VCaP (cell line): Measurements from ENCODE around the gene GLS.

Experiments
- H3K27ac ChIP-seq: fragments of 450-650 bp; 2 replicates; pipeline ENCODE4 v1.5.1; 2017
- TF ChIP-seq, protein P1 (sequence below): fragments of 450-650 bp; conservative IDR thresholded peaks from 2 replicates; pipeline ENCODE4 v1.5.1; 2017; ENCODE audit warnings: mild to moderate bottlenecking, moderate library complexity

GLS gene

DNA sequence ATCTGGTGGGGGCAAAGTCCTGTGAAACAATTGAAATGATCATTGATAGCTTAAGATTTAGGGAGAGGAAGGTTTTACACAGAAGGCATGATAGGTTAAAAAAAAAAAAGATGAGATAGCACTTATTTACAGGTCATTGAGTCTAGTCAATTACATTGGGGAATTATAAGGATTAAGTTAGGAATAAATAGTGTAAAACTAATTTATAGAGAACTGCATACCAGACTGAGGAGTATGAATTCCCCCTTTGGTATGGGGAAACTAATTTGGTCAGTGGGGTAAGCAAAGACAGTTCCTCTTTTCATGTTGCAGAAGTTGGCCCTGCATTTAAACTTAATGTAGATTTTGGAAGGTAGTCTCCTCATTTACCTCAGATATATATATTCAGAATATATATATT lies 10.8 kb downstream of the GLS start:
- TF ChIP-seq, protein P1, sequence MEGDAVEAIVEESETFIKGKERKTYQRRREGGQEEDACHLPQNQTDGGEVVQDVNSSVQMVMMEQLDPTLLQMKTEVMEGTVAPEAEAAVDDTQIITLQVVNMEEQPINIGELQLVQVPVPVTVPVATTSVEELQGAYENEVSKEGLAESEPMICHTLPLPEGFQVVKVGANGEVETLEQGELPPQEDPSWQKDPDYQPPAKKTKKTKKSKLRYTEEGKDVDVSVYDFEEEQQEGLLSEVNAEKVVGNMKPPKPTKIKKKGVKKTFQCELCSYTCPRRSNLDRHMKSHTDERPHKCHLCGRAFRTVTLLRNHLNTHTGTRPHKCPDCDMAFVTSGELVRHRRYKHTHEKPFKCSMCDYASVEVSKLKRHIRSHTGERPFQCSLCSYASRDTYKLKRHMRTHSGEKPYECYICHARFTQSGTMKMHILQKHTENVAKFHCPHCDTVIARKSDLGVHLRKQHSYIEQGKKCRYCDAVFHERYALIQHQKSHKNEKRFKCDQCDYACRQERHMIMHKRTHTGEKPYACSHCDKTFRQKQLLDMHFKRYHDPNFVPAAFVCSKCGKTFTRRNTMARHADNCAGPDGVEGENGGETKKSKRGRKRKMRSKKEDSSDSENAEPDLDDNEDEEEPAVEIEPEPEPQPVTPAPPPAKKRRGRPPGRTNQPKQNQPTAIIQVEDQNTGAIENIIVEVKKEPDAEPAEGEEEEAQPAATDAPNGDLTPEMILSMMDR = no peak
- no peak overlapping the region for H3K27ac ChIP-seq

- TF ChIP-seq, protein P1 = no peak
- no peak overlapping the region for H3K27ac ChIP-seq
These were observed 11.3 kb downstream of the GLS start for GRCh38 chr2:190891889-190892288.

DNA sequence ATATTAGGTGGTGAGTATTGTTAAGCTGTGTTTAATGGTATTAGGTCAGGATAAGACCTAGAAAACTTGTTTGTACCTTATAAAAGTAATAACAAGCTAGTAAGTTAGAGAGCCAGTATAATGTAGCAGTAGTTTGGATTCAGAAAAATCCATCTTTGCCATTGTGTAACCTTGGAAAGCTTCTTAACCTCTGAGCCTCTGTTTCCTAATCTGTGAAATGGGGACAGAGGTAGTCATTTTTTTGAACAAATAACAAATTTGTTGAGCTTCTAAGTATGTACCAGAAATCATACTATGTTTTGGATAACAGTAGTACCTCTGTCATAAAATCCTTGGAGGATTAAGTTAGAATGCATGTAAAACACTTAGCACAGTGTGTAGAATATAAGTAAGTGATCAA lies 12.5 kb downstream of the GLS start:
- TF ChIP-seq, protein P1 = no peak

DNA sequence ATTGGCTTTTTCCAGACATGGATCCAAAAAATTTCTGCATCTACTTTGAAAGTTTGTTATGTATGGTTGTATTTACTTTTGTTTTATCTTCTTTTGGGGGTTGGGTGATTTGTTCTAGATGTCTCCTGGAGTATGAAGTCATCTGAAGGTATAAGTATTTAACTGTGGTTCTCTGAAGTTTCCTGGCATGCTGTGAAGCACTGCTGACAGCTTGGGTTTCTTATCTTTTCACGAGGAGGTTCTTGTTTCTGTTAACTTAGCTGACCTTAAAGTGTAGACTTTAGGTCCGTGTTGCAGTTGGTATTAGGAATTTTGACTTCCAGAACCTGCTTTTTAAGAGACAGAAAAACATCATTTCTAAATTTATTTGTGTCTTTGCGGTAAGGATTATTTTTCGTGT lies 15.9 kb downstream of the GLS start:
- H3K27ac ChIP-seq = no peak overlapping the region
- TF ChIP-seq, protein P1 = no peak

More for the DNA sequence above, 12.5 kb downstream of the GLS start:
- H3K27ac ChIP-seq = no peak overlapping the region

DNA sequence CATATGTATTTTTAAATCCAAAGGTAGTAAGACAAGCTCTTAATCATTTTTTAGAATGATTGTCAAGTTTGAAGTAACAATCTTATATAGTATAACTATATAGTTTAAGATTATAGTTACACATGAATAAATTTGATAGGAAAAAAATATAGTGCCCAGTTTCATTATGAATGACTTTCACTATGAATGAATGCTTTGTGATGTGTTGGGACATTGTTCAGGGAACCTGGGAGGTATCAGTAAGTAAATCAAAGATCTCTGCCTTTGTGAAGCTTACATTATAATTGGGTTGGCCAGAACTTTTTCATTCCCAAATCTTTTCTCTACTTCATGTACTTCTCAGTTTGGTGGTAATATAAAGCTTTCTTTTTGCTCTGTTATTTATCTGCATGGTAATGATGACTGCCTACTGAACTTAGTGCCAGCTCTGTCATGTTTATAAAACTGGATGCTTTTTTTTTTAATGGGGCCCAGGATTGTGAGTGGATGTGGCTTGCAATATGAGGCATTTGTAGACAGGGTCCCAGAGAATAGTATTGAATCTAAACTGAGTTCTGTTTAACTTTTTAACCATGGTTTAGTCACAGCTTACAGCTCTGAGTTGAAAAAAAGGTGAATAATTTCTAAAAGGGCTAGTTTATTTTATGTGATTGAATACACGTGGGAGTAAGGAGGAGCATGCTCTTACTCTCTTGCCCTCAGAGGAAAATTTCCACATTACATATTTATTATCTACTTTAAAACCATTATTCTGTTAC lies 23.3 kb downstream of the GLS start:
- no peak overlapping the region for H3K27ac ChIP-seq
- TF ChIP-seq, protein P1 = no peak

GRCh38 chr2:190904640-190905261 lies 24.1 kb downstream of the GLS start:
- H3K27ac ChIP-seq = no peak overlapping the region
- TF ChIP-seq, protein P1 = no peak

GRCh38 chr2:190908532-190908931 lies 27.9 kb downstream of the GLS start:
- TF ChIP-seq, protein P1 = no peak
- H3K27ac ChIP-seq = no peak overlapping the region
